Heart right ventricle (tissue), 16 donors: Measurements from ENCODE around the gene NARF. TPM values are rescaled to one million over a fixed set of nuclear protein-coding genes. Genes with fewer than 3 reads are reported as not detected.

ENCODE experiments used
- ATAC-seq, 8 donors: fragments of 200-7000 bp; cut with Tn5 transposase; one replicate each; pipeline ENCODE4 v1.9.1; 2020; ENCODE audit warnings: mild to moderate bottlenecking in 8 of 8, moderate library complexity in 8 of 8, moderate number of reproducible peaks in 1 of 8
- DNase-seq, 2 donors: peaks; one replicate each; pipeline ENCODE4 v3.0.0-alpha.2; 2020
- H3K27ac ChIP-seq, 10 donors: fragments of 200-600 bp; sonication (generic) in 2 of 10; one replicate each; pipeline versions ENCODE4 v1.5.0 to v1.8.0; 2020 to 2022; ENCODE audit warnings: mild to moderate bottlenecking in 3 of 10
- H3K27me3 ChIP-seq, 7 donors: fragments of 200-600 bp; one replicate each; pipeline ENCODE4 v1.8.0; 2021 to 2022; ENCODE audit warnings: mild to moderate bottlenecking in 2 of 7
- H3K36me3 ChIP-seq, 9 donors: fragments of 200-600 bp; sonication (generic) in 1 of 9; one replicate each; pipeline versions ENCODE4 v1.5.0 to v1.8.0; 2020 to 2022; ENCODE audit warnings: mild to moderate bottlenecking in 2 of 9
- H3K4me1 ChIP-seq, 9 donors: fragments of 200-600 bp; sonication (generic) in 1 of 9; one replicate each; pipeline versions ENCODE4 v1.5.0 to v1.8.0; 2020 to 2022; ENCODE audit warnings: mild to moderate bottlenecking in 4 of 9
- H3K4me3 ChIP-seq, 10 donors: fragments of 200-600 bp; sonication (generic) in 2 of 10; one replicate each; pipeline versions ENCODE4 v1.5.0 to v1.8.0; 2020 to 2022; ENCODE audit warnings: mild to moderate bottlenecking in 7 of 10, moderate library complexity in 2 of 10
- H3K9me3 ChIP-seq, 11 donors: fragments of 200-600 bp in 10 of 11; sonication (generic) in 2 of 11; one replicate each; pipeline versions ENCODE4 v1.5.0 to v1.8.0; 2013 to 2022; ENCODE audit warnings: mild to moderate bottlenecking in 2 of 11, control low read depth in 1 of 11, moderate library complexity in 1 of 11
- CTCF ChIP-seq, 9 donors: fragments of 200-600 bp; sonication (generic) in 2 of 9; IDR thresholded peaks; one replicate each; pipeline versions ENCODE4 v1.5.0 to v1.8.0; 2021 to 2022; ENCODE audit warnings: antibody characterized with exemption in 9 of 9, mild to moderate bottlenecking in 5 of 9, moderate library complexity in 1 of 9
- WGBS, 2 donors: extraction: QIAGEN DNeasy Blood & Tissue Kit; methylation state at CpG; one replicate each; pipeline ENCODE4 v1.1.7; 2013; ENCODE audit warnings: inconsistent platforms in 1 of 2; 5-methylcytosine and 5-hydroxymethylcytosine counted together
- intact Hi-C, 10 donors: fragments of 100-400 bp; cut with DNase I; formaldehyde crosslinking; loops; one replicate each; pipeline versions ENCODE4 v1.11.1 to v1.14.2; 2022
- polyA plus RNA-seq, 2 donors: library from polyadenylated mRNA; stranded (reverse); fragments of 200-250 nt; gene quantifications; one replicate each; pipeline ENCODE4 v1.2.3, GENCODE V29; 2013
- total RNA-seq, 10 donors: library from RNA; stranded (reverse); fragmentation: NEBNext Ultra II Directional in 3 of 10; extraction: Animal tissue kit (Norgen Biotek cat#: 25700) in 3 of 10; gene quantifications; one replicate each; pipeline versions ENCODE4 v1.2.1 to v1.2.4, GENCODE V29; 2021 to 2023
- donor health status: Arrhythmogenic right ventricular cardiomyopathy.
- donor health status: ischemic (EF 13 %, LVEDD 7.1; RV severe dilation, severe dysfunction).
- donor health status: healthy with polysubstance abuse.
- donor health status: DM: no; HTN: yes; CAD: no.
- donor health status: DM: no; HTN: no; CAD: no.
- donor health status: ischemic (EF 25% LVEDD 6.9; RV normal size, moderate dysfunction).
- donor health status: ischemic (EF 25% LVEDD 5.7; RV mildly dilated, moderate dysfunction).
- donor health status: healthy.
- donor health status: DM: yes; HTN: yes; CAD: no.
- donor health status: Ischemic cardiomyopathy.
- donor health status: ischemic (EF 35%, LVEDD 5.7; RV mildly dilated, moderate dysfunction).
- donor health status: nonischemic (EF 11% LVEDD 7.7; RV severe dilation, severe dysfunction).
- donor health status: DM: yes; HTN: yes; CAD: no.
- donor health status: PGD.
- donor health status: ischemic (EF 29% LVEDD 5.4; RV normal size, mild dysfunction).
- donor health status: nonischemic (EF 23%, LVEDD 6.1; RV moderate dilation, normal function).

NARF gene
- total and polyA plus RNA-seq, 12 donors = 48.4 to 179 (median 64.5) TPM

DNA sequence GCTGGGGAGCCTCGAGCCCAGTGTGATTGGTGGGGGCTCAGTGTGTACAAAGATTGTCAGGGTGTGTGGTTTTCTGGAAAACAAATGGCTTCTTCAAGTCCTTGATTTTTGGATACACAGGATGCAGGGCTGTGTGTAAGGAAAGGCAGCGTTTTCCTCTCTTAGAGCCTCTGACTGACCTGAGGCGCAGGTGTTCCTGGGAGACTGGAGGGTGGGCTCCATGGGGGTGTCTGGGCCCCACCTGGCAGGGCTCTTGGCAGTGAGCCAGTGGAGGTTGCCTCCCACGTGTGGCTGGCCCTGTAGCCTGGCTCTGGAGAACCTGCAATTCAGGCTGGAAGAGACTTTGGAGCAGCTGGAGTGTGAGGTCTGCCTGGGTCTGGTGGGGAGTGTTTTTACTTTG, 66.0 kb downstream of the NARF start:
- Histone ChIP-seq H3K4me1 (peaks cover 17 to 93% (median 81%) of the 10 kb centered on the region in 9 donors), H3K36me3 (no peaks in the 10 kb centered on the region), H3K4me3 (no peak overlapping the region), H3K27me3 (no peaks in the 10 kb centered on the region), H3K9me3 (no peaks in the 10 kb centered on the region), H3K27ac (peak overlapping the region in 2 of 10 donors; percentile 3 to 28)
- intact Hi-C loops = no loop called here
- DNase-seq (no peak), ATAC-seq (no peak)
- no peak for TF ChIP-seq CTCF (IDR thresholded peaks at IDR 0.05)
- WGBS, 2 donors = 29 to 36% methylated on average over 4 of the region's 4 CpGs

GRCh38 chr17:82525712-82526111, 67.2 kb downstream of the NARF start:
- no peak for TF ChIP-seq CTCF (IDR thresholded peaks at IDR 0.05)
- H3K27ac ChIP-seq = peak overlapping the region in 2 of 10 donors; percentile 3 to 17
- DNase-seq (no peak), ATAC-seq (no peak)
- no peaks in the 10 kb centered on the region for H3K36me3 ChIP-seq
- H3K27me3 ChIP-seq = no peaks in the 10 kb centered on the region
- intact Hi-C loops = no loop called here
- 53 to 61% methylated on average over 4 of the region's 4 CpGs for WGBS, 2 donors
- H3K9me3 ChIP-seq = no peaks in the 10 kb centered on the region
- H3K4me1 ChIP-seq = peaks cover 17 to 100% (median 89%) of the 10 kb centered on the region in 9 donors
- H3K4me3 ChIP-seq = no peak overlapping the region

DNA sequence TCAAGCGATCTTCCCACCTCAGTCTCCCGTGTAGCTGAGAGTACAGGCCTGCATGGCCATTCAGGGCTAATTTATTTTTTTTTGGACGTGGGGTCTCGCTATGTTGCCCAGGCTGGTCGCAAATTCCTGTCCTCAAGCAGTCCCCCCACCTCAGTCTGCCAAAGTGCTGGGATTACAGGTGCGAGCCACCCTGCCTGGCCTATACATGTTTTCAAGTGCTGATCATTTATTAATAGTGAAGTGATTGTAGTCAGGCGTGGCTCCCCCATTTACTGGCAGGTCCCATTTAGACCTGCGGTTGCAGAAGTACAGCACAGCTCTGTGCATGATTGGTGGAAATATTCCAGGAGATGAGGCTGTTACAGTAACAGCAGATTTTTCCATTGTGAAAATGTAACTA, 69.4 kb downstream of the NARF start:
- Histone ChIP-seq H3K27ac (peak overlapping the region in 8 of 10 donors; percentile 59 to 89 (median 76)), H3K4me3 (no peak overlapping the region), H3K4me1 (peaks cover 22 to 98% (median 85%) of the 10 kb centered on the region in 9 donors), H3K36me3 (no peaks in the 10 kb centered on the region), H3K27me3 (no peaks in the 10 kb centered on the region), H3K9me3 (no peaks in the 10 kb centered on the region)
- 77 to 80% methylated on average over 8 of the region's 8 CpGs for WGBS, 2 donors
- no peak for DNase-seq
- no peak for TF ChIP-seq CTCF (IDR thresholded peaks at IDR 0.05)
- intact Hi-C loops = no loop called here
- peak in 3 of 8 donors; percentile 34 to 63 (median 48) for ATAC-seq

DNA sequence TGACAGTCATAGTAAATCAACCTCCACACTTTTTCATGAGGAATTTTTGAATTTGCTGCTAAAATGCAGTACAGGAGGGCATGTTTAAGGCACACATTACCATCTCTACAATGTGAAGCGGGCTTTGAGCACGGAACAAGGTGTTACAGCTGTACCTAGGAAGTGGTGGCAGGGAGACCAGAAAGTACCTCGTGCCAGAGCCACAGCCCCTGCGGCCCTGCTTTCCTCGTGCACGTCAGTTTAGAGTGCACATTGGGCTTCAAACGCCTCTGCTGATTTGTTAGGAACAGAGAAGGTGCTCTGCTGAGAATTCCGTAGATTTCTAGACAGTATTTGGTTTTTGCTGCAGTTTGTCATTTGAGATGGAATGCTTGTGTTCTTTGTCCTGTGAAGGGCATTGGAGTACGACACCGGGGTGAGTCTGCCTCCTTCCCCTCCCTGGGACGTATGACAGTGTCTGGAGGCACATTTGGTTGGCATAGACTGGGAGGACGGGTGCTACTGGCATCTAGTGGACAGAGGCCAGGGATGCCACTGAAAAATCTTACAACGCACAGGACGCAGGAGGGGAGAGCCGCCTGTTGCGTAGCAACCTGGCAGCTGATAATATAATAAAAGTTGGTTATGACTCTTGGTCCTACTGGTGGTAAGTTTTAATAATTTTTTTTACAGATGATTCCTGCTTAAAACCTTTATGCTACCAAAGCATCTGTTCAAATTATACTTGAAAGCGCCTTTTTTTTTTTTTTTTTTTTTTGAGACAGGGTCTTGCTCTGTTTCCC, 70.1 kb downstream of the NARF start:
- peak overlapping the region; percentile 59 to 89 (median 72) for H3K27ac ChIP-seq
- no peaks in the 10 kb centered on the region for H3K27me3 ChIP-seq
- H3K4me3 ChIP-seq = no peak overlapping the region
- ATAC-seq = peak; percentile 78 to 95 (median 90)
- no peaks in the 10 kb centered on the region for H3K9me3 ChIP-seq
- 38 to 41% methylated on average over 17 of the region's 17 CpGs for WGBS, 2 donors
- DNase-seq = peak; percentile 40 to 70
- H3K36me3 ChIP-seq = no peaks in the 10 kb centered on the region
- intact Hi-C loops = no loop called here
- peak in 7 of 9 donors; percentile 37 to 58 (median 49) for TF ChIP-seq CTCF (IDR thresholded peaks at IDR 0.05)
- H3K4me1 ChIP-seq = peaks cover 22 to 98% (median 81%) of the 10 kb centered on the region in 9 donors
